ENCODE results near the gene LMBR1.
"Not testable (repeated sequence)": the region's sequence is repeated elsewhere in the genome, so short reads cannot be mapped to it uniquely, and the experiment has no call there.

GRCh38 chr7:156698512-156698911, 194.5 kb downstream of the LMBR1 start:
- not testable (repeated sequence) for TF ChIP-seq CTCF (IDR thresholded peaks at IDR 0.05; ENCODE audit: insufficient read depth, low read length, poor library complexity, severe bottlenecking); EZH2phosphoT487 (conservative IDR thresholded peaks at IDR 0.05; ENCODE audit: low read length)
